HCT116 (cell line): Measurements from ENCODE around the gene P2RX5. TPM values are rescaled to one million over a fixed set of nuclear protein-coding genes. Genes with fewer than 3 reads are reported as not detected.

ENCODE experiments used
- ATF3 ChIP-seq: IDR thresholded peaks from 2 replicates; pipeline ENCODE4 v1.6.1; 2012
- CTCF ChIP-seq, 3 experiments: fragments of 200-600 bp in 1 of 3; sonication (generic) in 1 of 3; IDR thresholded peaks in 2 of 3; conservative IDR thresholded peaks in 1 of 3; 2 replicates each; pipeline ENCODE4 v1.5.1; 2012 to 2017; ENCODE audit warnings: low read depth in 2 of 3, low read length in 2 of 3, antibody characterized with exemption in 1 of 3, borderline replicate concordance in 1 of 3, control low read depth in 1 of 3, mild to moderate bottlenecking in 1 of 3, mixed read lengths in 1 of 3, mixed run types in 1 of 3, moderate library complexity in 1 of 3; ENCODE audit not compliant: insufficient read depth in 1 of 3
- MAX ChIP-seq: IDR thresholded peaks from 2 replicates; pipeline ENCODE4 v1.6.1; 2012
- REST ChIP-seq: IDR thresholded peaks from 2 replicates; pipeline ENCODE4 v1.6.1; 2012; ENCODE audit warnings: low read depth
- total RNA-seq: library from RNA; stranded (reverse); gene quantifications from one replicate; pipeline ENCODE4 v1.2.1, GENCODE V29; 2021; ENCODE audit not compliant: unreplicated experiment

P2RX5 gene
- total RNA-seq, 1 experiment from 2014 or later = 9.0 TPM

- no peak for TF ChIP-seq CTCF (IDR thresholded peaks at IDR 0.05 in 2 of 3, conservative IDR thresholded peaks at IDR 0.05 in 1 of 3; ENCODE audit: borderline replicate concordance in 1 of 3, insufficient read depth in 1 of 3, low read depth in 2 of 3, low read length in 2 of 3)
- no peak for TF ChIP-seq MAX
- no peak for TF ChIP-seq REST
- no peak for TF ChIP-seq ATF3
These were observed 28.6 kb upstream of the P2RX5 start (continued) for GRCh38 chr17:3724378-3725077.
